Measurements from ENCODE around the gene CDKAL1. TPM values are rescaled to one million over a fixed set of nuclear protein-coding genes. Genes with fewer than 3 reads are reported as not detected.
A peak's percentile ranks its signal among the peaks of the same experiment; 100 is the strongest.

Gene CDKAL1
- total and polyA plus RNA-seq, 2 of the 13 experiments (the other 11 are each of a cell fraction or from before 2014, with no cell fraction given) = 9.5 to 27.7 TPM

GRCh38 chr6:20681243-20681684, 147.0 kb downstream of the CDKAL1 start (continued):
- TF ChIP-seq CERS6 (CRISPR knock-in tag; IDR thresholded peaks at IDR 0.05) (no peak), RBM39 (IDR thresholded peaks at IDR 0.05; ENCODE audit: low read depth, low read length, poor library complexity, severe bottlenecking) (no peak), SOX13 (IDR thresholded peaks at IDR 0.05) (no peak), SOX13 (CRISPR knock-in tag; conservative IDR thresholded peaks at IDR 0.05 in 1 of 2, IDR thresholded peaks at IDR 0.05 in 1 of 2) (peak in 1 of 2 experiments; percentile 68; a peak in 1 of 4 replicates), MXD1 (CRISPR knock-in tag; IDR thresholded peaks at IDR 0.05) (no peak), THAP11 (CRISPR knock-in tag; IDR thresholded peaks at IDR 0.05) (no peak), ZZZ3 (CRISPR knock-in tag; IDR thresholded peaks at IDR 0.05; ENCODE audit: borderline replicate concordance) (no peak), AHDC1 (CRISPR knock-in tag; IDR thresholded peaks at IDR 0.05; ENCODE audit: borderline replicate concordance) (peak; percentile 77; the same call in 1 of the 2 replicates), TCF7 (IDR thresholded peaks at IDR 0.05; ENCODE audit: low read depth) (peak; percentile 18; the same call in 1 of the 2 replicates), HDAC1 (CRISPR knock-in tag; IDR thresholded peaks at IDR 0.05) (peak; percentile 14; the same call in 1 of the 2 replicates), GMEB1 (CRISPR knock-in tag; IDR thresholded peaks at IDR 0.05; ENCODE audit: borderline replicate concordance) (0 out of 2 replicates have a peak, but pooled peaks have one; percentile 26), EP300 (IDR thresholded peaks at IDR 0.05; ENCODE audit: low read depth in 2 of 2, low read length in 2 of 2) (peak in 1 of 2 experiments; percentile 65; a peak in 1 of 4 replicates), EP300 (CRISPR knock-in tag; IDR thresholded peaks at IDR 0.05; ENCODE audit: borderline replicate concordance) (no peak), TRIM22 (IDR thresholded peaks at IDR 0.05) (no peak), KLF9 (CRISPR knock-in tag; IDR thresholded peaks at IDR 0.05; ENCODE audit: low read depth) (no peak), PHF8 (CRISPR knock-in tag; IDR thresholded peaks at IDR 0.05) (no peak), IRF2 (CRISPR knock-in tag; IDR thresholded peaks at IDR 0.05) (peak; percentile 78), ATF1 (CRISPR knock-in tag; IDR thresholded peaks at IDR 0.05) (0 out of 2 replicates have a peak, but pooled peaks have one; percentile 3), ZNF292 (CRISPR knock-in tag; IDR thresholded peaks at IDR 0.05; ENCODE audit: borderline replicate concordance, low read depth) (peak; percentile 91; the same call in 1 of the 2 replicates), GATA4 (IDR thresholded peaks at IDR 0.05; ENCODE audit: borderline replicate concordance, low read depth) (no peak; the same call in 1 of the 2 replicates), ZNF761 (CRISPR knock-in tag; conservative IDR thresholded peaks at IDR 0.05) (no peak)
